ENCODE results near the gene GPX4. TPM values are rescaled to one million over a fixed set of nuclear protein-coding genes. Genes with fewer than 3 reads are reported as not detected.

GPX4 gene
- total and polyA plus RNA-seq, 5 donors from 2014 or later, result 112 to 406 (median 341) TPM

GRCh38 chr19:1139126-1139525 lies 35.3 kb downstream of the GPX4 start:
- peaks cover 0 to 27% (median 12%) of the 10 kb centered on the region in 4 donors for H3K4me1 Mint-ChIP-seq
- ATAC-seq (ENCODE audit: low read depth in 2 of 2), result no peak
- Histone ChIP-seq H3K4me1 (ENCODE audit: control insufficient read depth, insufficient read depth, low read length, poor library complexity, severe bottlenecking) (peaks cover 13% of the 10 kb centered on the region), H3K27me3 (ENCODE audit: control insufficient read depth, insufficient read depth, low read length) (no peaks in the 10 kb centered on the region), H3K27ac (ENCODE audit: insufficient read depth, low read length, poor library complexity, severe bottlenecking) (no peak overlapping the region), H3K36me3 (ENCODE audit: control insufficient read depth, insufficient read depth, low read length) (peaks cover 9% of the 10 kb centered on the region), H3K9me3 (ENCODE audit: control insufficient read depth in 2 of 2, low read length in 2 of 2) (no peaks in the 10 kb centered on the region), H3K4me3 (ENCODE audit: low read depth, low read length) (no peak overlapping the region)
- H3K27me3 Mint-ChIP-seq, result no peaks in the 10 kb centered on the region
- H3K27ac Mint-ChIP-seq, result no peak overlapping the region
- peaks cover 0 to 4% (median 0%) of the 10 kb centered on the region in 7 donors for H3K9me3 Mint-ChIP-seq
- peaks cover 20% of the 10 kb centered on the region for H3K36me3 Mint-ChIP-seq
- no peak for DNase-seq
- H3K4me3 Mint-ChIP-seq, result peak overlapping the region in 1 of 4 donors; percentile 18

- Histone ChIP-seq H3K4me1 (ENCODE audit: control insufficient read depth, insufficient read depth, low read length, poor library complexity, severe bottlenecking) (peaks cover 12% of the 10 kb centered on the region), H3K27me3 (ENCODE audit: control insufficient read depth, insufficient read depth, low read length) (no peaks in the 10 kb centered on the region), H3K4me3 (ENCODE audit: low read depth, low read length) (no peak overlapping the region), H3K27ac (ENCODE audit: insufficient read depth, low read length, poor library complexity, severe bottlenecking) (no peak overlapping the region), H3K36me3 (ENCODE audit: control insufficient read depth, insufficient read depth, low read length) (peaks cover 9% of the 10 kb centered on the region), H3K9me3 (ENCODE audit: control insufficient read depth in 2 of 2, low read length in 2 of 2) (no peaks in the 10 kb centered on the region)
- Mint-ChIP-seq H3K27ac (no peak overlapping the region), H3K4me3 (no peak overlapping the region), H3K9me3 (peaks cover 0 to 4% (median 0%) of the 10 kb centered on the region in 7 donors), H3K36me3 (peaks cover 27% of the 10 kb centered on the region), H3K27me3 (no peaks in the 10 kb centered on the region), H3K4me1 (peaks cover 0 to 25% (median 14%) of the 10 kb centered on the region in 4 donors)
- peak in 1 of 2 donors; percentile 5 for ATAC-seq (ENCODE audit: low read depth in 2 of 2)
- DNase-seq, result no peak
These were observed 36.7 kb downstream of the GPX4 start for GRCh38 chr19:1140272-1141027.

DNA sequence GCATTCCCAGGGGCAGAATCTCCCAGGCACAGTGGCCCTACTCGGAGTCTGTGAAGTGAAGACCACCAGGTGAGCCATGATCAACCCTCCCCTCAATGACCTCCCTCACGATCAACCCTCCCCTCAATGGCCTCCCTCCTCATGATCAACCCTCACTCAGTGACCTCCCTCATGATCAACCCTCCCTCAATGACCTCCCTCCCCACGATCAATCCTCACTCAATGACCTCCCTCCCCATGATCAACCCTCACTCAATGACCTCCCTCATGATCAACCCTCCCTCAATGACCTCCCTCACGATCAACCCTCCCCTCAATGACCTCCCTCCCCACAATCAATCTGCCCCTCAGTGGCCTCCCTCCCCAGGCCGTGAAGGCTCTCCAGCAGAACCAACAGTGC lies 38.1 kb downstream of the GPX4 start:
- Mint-ChIP-seq H3K9me3 (peaks cover 0 to 4% (median 0%) of the 10 kb centered on the region in 7 donors), H3K36me3 (peaks cover 27% of the 10 kb centered on the region), H3K4me1 (peaks cover 0 to 15% (median 10%) of the 10 kb centered on the region in 4 donors), H3K27ac (peak overlapping the region in 2 of 3 donors; percentile 9), H3K4me3 (no peak overlapping the region), H3K27me3 (no peaks in the 10 kb centered on the region)
- Histone ChIP-seq H3K4me3 (ENCODE audit: low read depth, low read length) (no peak overlapping the region), H3K9me3 (ENCODE audit: control insufficient read depth in 2 of 2, low read length in 2 of 2) (no peaks in the 10 kb centered on the region), H3K27ac (ENCODE audit: insufficient read depth, low read length, poor library complexity, severe bottlenecking) (no peak overlapping the region), H3K4me1 (ENCODE audit: control insufficient read depth, insufficient read depth, low read length, poor library complexity, severe bottlenecking) (no peaks in the 10 kb centered on the region), H3K27me3 (ENCODE audit: control insufficient read depth, insufficient read depth, low read length) (no peaks in the 10 kb centered on the region), H3K36me3 (ENCODE audit: control insufficient read depth, insufficient read depth, low read length) (peaks cover 11% of the 10 kb centered on the region)
- no peak for DNase-seq
- no peak for ATAC-seq (ENCODE audit: low read depth in 2 of 2)

DNA sequence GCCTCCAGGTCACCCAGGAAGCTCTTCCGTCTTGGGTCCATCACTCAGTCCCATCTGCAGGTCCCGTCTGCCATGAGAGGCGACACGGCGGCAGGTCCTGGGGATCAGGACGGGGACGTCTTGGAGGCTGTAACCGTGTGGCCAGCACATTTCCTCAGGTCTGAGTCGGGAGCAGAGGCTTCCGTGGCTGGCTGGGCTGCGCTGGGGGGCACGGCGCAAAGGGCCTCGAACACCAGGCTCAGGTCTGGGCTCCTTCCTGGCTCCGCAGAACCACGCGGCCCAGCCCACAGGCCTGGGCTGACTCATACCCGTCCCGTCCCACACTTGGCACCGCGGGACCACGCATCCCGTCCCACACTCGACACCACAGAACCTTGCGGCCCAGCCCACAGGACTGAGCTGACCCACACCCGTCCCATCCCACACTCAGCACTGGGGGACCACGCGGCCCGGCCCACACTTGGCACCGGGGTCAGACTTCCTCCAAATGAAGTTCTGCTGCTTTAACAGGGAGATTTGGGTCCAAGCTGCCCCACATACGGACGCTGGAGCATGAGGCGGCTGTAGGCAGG lies 40.1 kb downstream of the GPX4 start:
- H3K36me3 Mint-ChIP-seq, result peaks cover 27% of the 10 kb centered on the region
- DNase-seq, result no peak
- peaks cover 11% of the 10 kb centered on the region for H3K36me3 ChIP-seq (ENCODE audit: control insufficient read depth, insufficient read depth, low read length)
- no peaks in the 10 kb centered on the region for H3K9me3 ChIP-seq (ENCODE audit: control insufficient read depth in 2 of 2, low read length in 2 of 2)
- ATAC-seq (ENCODE audit: low read depth in 2 of 2), result no peak
- no peaks in the 10 kb centered on the region for H3K27me3 Mint-ChIP-seq
- no peak overlapping the region for H3K4me3 ChIP-seq (ENCODE audit: low read depth, low read length)
- no peaks in the 10 kb centered on the region for H3K27me3 ChIP-seq (ENCODE audit: control insufficient read depth, insufficient read depth, low read length)
- H3K4me1 Mint-ChIP-seq, result peaks cover 0 to 12% (median 8%) of the 10 kb centered on the region in 4 donors
- no peak overlapping the region for H3K4me3 Mint-ChIP-seq
- H3K27ac Mint-ChIP-seq, result no peak overlapping the region
- H3K27ac ChIP-seq (ENCODE audit: insufficient read depth, low read length, poor library complexity, severe bottlenecking), result no peak overlapping the region
- no peaks in the 10 kb centered on the region for H3K4me1 ChIP-seq (ENCODE audit: control insufficient read depth, insufficient read depth, low read length, poor library complexity, severe bottlenecking)
- peaks cover 0 to 4% (median 0%) of the 10 kb centered on the region in 7 donors for H3K9me3 Mint-ChIP-seq

DNA sequence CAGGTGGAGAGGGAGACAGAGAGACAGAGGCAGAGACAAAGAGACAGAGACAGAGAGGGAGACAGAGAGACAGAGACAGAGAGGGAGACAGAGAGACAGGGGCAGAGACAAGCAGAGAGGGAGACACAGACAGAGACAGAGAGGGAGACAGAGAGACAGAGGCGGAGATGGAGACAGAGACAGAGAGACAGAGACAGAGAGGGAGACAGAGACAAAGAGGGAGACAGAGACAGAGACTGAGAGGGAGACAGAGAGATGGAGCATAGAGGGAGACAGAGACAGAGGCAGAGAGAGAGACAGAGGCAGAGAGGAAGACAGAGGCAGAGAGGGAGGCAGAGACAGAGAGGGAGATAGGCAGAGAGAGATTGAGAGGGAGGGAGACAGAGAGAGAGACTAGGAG lies 40.9 kb downstream of the GPX4 start:
- H3K9me3 ChIP-seq (ENCODE audit: control insufficient read depth in 2 of 2, low read length in 2 of 2), result no peaks in the 10 kb centered on the region
- DNase-seq (no peak), ATAC-seq (ENCODE audit: low read depth in 2 of 2) (no peak)
- Mint-ChIP-seq H3K4me1 (peaks cover 0 to 10% (median 6%) of the 10 kb centered on the region in 4 donors), H3K9me3 (peaks cover 0 to 4% (median 0%) of the 10 kb centered on the region in 7 donors), H3K36me3 (peaks cover 25% of the 10 kb centered on the region), H3K27ac (peak overlapping the region in 2 of 3 donors; percentile 78 to 89), H3K27me3 (no peaks in the 10 kb centered on the region), H3K4me3 (no peak overlapping the region)
- peaks cover 11% of the 10 kb centered on the region for H3K36me3 ChIP-seq (ENCODE audit: control insufficient read depth, insufficient read depth, low read length)
- no peaks in the 10 kb centered on the region for H3K27me3 ChIP-seq (ENCODE audit: control insufficient read depth, insufficient read depth, low read length)
- no peak overlapping the region for H3K27ac ChIP-seq (ENCODE audit: insufficient read depth, low read length, poor library complexity, severe bottlenecking)
- no peak overlapping the region for H3K4me3 ChIP-seq (ENCODE audit: low read depth, low read length)
- no peaks in the 10 kb centered on the region for H3K4me1 ChIP-seq (ENCODE audit: control insufficient read depth, insufficient read depth, low read length, poor library complexity, severe bottlenecking)

GRCh38 chr19:1145635-1146411 lies 42.0 kb downstream of the GPX4 start:
- H3K27me3 ChIP-seq (ENCODE audit: control insufficient read depth, insufficient read depth, low read length), result no peaks in the 10 kb centered on the region
- H3K4me3 ChIP-seq (ENCODE audit: low read depth, low read length), result no peak overlapping the region
- ATAC-seq (ENCODE audit: low read depth in 2 of 2) (no peak), DNase-seq (no peak)
- H3K4me3 Mint-ChIP-seq, result no peak overlapping the region
- peaks cover 22% of the 10 kb centered on the region for H3K36me3 Mint-ChIP-seq
- H3K27ac Mint-ChIP-seq, result no peak overlapping the region
- H3K36me3 ChIP-seq (ENCODE audit: control insufficient read depth, insufficient read depth, low read length), result peaks cover 11% of the 10 kb centered on the region
- no peaks in the 10 kb centered on the region for H3K9me3 Mint-ChIP-seq
- H3K4me1 ChIP-seq (ENCODE audit: control insufficient read depth, insufficient read depth, low read length, poor library complexity, severe bottlenecking), result no peaks in the 10 kb centered on the region
- H3K9me3 ChIP-seq (ENCODE audit: control insufficient read depth in 2 of 2, low read length in 2 of 2), result no peaks in the 10 kb centered on the region
- no peak overlapping the region for H3K27ac ChIP-seq (ENCODE audit: insufficient read depth, low read length, poor library complexity, severe bottlenecking)
- H3K4me1 Mint-ChIP-seq, result peaks cover 0 to 10% (median 6%) of the 10 kb centered on the region in 4 donors
- no peaks in the 10 kb centered on the region for H3K27me3 Mint-ChIP-seq

DNA sequence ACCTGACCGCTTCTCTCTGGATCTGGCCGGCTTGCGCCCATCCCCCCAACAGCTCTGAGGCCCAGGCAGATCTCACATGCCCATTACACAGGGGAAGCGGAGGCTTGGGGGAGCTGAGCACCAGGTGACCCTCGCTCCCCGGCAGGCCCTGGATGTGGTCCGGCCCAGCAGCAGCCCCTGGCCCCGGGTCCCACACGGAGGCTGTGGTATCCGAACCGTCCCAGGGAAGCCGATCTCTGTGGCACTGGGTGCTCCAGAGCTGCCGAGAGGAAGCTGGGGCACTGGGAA lies 42.6 kb downstream of the GPX4 start:
- no peaks in the 10 kb centered on the region for H3K27me3 ChIP-seq (ENCODE audit: control insufficient read depth, insufficient read depth, low read length)
- peaks cover 22% of the 10 kb centered on the region for H3K36me3 Mint-ChIP-seq
- no peak overlapping the region for H3K4me3 ChIP-seq (ENCODE audit: low read depth, low read length)
- H3K4me3 Mint-ChIP-seq, result no peak overlapping the region
- no peak overlapping the region for H3K27ac ChIP-seq (ENCODE audit: insufficient read depth, low read length, poor library complexity, severe bottlenecking)
- no peaks in the 10 kb centered on the region for H3K9me3 ChIP-seq (ENCODE audit: control insufficient read depth in 2 of 2, low read length in 2 of 2)
- no peak for DNase-seq
- H3K36me3 ChIP-seq (ENCODE audit: control insufficient read depth, insufficient read depth, low read length), result peaks cover 11% of the 10 kb centered on the region
- H3K27me3 Mint-ChIP-seq, result no peaks in the 10 kb centered on the region
- ATAC-seq (ENCODE audit: low read depth in 2 of 2), result no peak
- peaks cover 0 to 10% (median 6%) of the 10 kb centered on the region in 4 donors for H3K4me1 Mint-ChIP-seq
- H3K4me1 ChIP-seq (ENCODE audit: control insufficient read depth, insufficient read depth, low read length, poor library complexity, severe bottlenecking), result no peaks in the 10 kb centered on the region
- H3K27ac Mint-ChIP-seq, result no peak overlapping the region
- no peaks in the 10 kb centered on the region for H3K9me3 Mint-ChIP-seq
